Breast epithelium (tissue), 3 donors: Measurements from ENCODE around the gene CD244.

Experiments
- POLR2A ChIP-seq: fragments of 450-650 bp; IDR thresholded peaks from one replicate; pipeline ENCODE4 v1.6.1; 2016; ENCODE audit warnings: antibody characterized with exemption, mild to moderate bottlenecking, moderate library complexity
- POLR2AphosphoS5 ChIP-seq, 3 donors: sonication (generic); formaldehyde crosslinking; IDR thresholded peaks; one replicate each; pipeline ENCODE4 v1.6.1; 2017; ENCODE audit warnings: antibody characterized with exemption in 3 of 3
- TF ChIP-seq, protein P1 (sequence below), 3 donors: fragments of 450-650 bp; IDR thresholded peaks; one replicate each; pipeline ENCODE4 v1.5.1; 2016 to 2017; ENCODE audit warnings: antibody characterized with exemption in 3 of 3, mild to moderate bottlenecking in 3 of 3, moderate library complexity in 3 of 3

DNA sequence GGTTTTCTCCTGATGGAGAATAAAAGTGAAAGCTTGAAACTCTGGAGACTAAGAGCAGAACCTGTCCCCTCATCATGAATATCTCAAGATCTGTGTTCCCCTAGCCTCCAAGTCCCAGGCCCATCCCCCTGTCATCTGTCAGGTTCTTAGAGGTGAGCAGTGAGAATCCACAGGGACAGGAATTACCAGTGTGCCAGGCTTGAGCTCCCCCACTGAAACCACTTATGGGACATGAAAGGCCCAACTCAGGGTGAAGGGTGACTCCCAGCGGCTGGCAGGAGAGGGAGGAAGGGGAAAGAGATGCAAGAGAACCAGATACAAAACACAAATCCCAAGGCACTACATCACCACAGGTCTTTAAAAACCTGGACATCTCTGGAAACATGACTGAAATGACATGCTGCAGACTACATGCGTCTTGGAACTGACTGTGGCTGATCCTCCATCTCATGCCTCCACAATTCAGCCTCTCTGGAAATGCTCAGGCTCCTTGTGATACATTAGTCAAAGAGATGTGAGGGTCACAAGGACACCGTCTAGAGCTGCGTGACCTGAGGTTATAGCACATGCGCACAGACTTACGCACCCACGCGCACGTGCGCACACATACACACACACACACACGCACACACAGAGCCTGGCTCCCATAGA is 73.5 kb downstream of the CD244 start:
- TF ChIP-seq, protein P1, sequence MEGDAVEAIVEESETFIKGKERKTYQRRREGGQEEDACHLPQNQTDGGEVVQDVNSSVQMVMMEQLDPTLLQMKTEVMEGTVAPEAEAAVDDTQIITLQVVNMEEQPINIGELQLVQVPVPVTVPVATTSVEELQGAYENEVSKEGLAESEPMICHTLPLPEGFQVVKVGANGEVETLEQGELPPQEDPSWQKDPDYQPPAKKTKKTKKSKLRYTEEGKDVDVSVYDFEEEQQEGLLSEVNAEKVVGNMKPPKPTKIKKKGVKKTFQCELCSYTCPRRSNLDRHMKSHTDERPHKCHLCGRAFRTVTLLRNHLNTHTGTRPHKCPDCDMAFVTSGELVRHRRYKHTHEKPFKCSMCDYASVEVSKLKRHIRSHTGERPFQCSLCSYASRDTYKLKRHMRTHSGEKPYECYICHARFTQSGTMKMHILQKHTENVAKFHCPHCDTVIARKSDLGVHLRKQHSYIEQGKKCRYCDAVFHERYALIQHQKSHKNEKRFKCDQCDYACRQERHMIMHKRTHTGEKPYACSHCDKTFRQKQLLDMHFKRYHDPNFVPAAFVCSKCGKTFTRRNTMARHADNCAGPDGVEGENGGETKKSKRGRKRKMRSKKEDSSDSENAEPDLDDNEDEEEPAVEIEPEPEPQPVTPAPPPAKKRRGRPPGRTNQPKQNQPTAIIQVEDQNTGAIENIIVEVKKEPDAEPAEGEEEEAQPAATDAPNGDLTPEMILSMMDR (IDR thresholded peaks at IDR 0.05) = no peak
- TF ChIP-seq POLR2AphosphoS5 (IDR thresholded peaks at IDR 0.05) = no peak
- TF ChIP-seq POLR2A = no peak
